RWPE1 (cell line): ENCODE results near the gene PDE8B.

ENCODE experiments used
- CTCF ChIA-PET: fragments of 350-600 bp; sonication (Branson Sonifier 250); formaldehyde crosslinking; extraction: SDS; loops from one replicate; lab custom pipeline; 2021; lab: Yijun Ruan, JAX
- POLR2A ChIA-PET: fragments of 400-600 bp; formaldehyde crosslinking; extraction: SDS; loops from one replicate; lab custom pipeline; 2020; ENCODE audit warnings: antibody characterized with exemption; ENCODE audit not compliant: low non-redundant PET; lab: Yijun Ruan, JAX
- DNase-seq: peaks from one replicate; pipeline ENCODE4 v3.0.0; 2012; ENCODE audit warnings: low spot score
- H3K27ac ChIP-seq: fragments of 450-650 bp; 2 replicates; pipeline ENCODE4 v1.5.1; 2017
- TF ChIP-seq, protein P1 (sequence below): fragments of 450-650 bp; conservative IDR thresholded peaks from 2 replicates; pipeline ENCODE4 v1.5.1; 2017; ENCODE audit warnings: low read depth, mild to moderate bottlenecking

The PDE8B gene

DNA sequence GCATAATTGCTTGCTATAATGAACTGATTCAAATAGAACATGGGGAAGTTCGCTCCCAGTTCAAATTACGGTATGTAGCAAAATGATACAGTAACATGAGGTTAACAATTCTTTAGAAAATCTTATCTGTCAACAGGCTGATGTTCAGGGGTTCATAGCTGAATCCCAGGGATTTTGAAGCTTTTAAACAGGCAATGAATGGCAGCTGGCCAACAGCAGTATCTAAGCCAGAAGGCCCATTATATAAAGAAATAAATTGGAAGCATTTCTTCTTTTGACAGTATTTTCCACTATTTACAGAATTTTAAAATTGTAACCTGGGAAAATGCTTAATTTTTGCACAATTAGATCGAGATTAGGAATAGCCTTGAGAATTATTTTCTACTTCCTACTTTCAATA, 126.8 kb downstream of the PDE8B start:
- CTCF ChIA-PET: interaction anchor here (0.6 kb wide), 1 partner anchor 712 kb away, joined by 3 read pairs; no protein-coding TSS in a partner anchor
- TF ChIP-seq, protein P1, sequence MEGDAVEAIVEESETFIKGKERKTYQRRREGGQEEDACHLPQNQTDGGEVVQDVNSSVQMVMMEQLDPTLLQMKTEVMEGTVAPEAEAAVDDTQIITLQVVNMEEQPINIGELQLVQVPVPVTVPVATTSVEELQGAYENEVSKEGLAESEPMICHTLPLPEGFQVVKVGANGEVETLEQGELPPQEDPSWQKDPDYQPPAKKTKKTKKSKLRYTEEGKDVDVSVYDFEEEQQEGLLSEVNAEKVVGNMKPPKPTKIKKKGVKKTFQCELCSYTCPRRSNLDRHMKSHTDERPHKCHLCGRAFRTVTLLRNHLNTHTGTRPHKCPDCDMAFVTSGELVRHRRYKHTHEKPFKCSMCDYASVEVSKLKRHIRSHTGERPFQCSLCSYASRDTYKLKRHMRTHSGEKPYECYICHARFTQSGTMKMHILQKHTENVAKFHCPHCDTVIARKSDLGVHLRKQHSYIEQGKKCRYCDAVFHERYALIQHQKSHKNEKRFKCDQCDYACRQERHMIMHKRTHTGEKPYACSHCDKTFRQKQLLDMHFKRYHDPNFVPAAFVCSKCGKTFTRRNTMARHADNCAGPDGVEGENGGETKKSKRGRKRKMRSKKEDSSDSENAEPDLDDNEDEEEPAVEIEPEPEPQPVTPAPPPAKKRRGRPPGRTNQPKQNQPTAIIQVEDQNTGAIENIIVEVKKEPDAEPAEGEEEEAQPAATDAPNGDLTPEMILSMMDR: no peak

DNA sequence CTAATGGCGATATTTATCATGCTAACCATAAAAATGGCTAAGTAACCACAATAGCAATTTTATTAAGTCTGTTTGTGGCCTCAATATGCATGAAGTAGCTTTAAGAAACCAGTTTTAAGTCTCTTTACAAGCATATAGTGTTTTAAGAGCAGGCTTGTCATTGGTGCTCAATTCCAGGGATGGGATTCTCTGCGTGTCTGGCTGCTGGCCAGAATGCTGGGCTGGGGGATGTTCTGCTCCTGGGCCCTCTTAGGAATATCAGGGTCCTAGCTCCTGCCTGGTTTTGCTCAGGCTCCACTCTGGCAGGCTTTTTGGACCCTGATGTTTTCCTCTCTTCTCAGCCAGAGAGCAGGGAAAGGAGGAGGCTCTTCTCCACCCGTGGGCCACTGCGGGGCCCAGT, 127.2 kb downstream of the PDE8B start:
- ChIA-PET POLR2A (no interaction called here), CTCF (interaction anchor here (0.6 kb wide), 1 partner anchor 713 kb away, joined by 3 read pairs; no protein-coding TSS in a partner anchor)

More for the DNA sequence above, 126.8 kb downstream of the PDE8B start:
- POLR2A ChIA-PET: no interaction called here
- H3K27ac ChIP-seq: no peak overlapping the region
- no peak for DNase-seq

DNA sequence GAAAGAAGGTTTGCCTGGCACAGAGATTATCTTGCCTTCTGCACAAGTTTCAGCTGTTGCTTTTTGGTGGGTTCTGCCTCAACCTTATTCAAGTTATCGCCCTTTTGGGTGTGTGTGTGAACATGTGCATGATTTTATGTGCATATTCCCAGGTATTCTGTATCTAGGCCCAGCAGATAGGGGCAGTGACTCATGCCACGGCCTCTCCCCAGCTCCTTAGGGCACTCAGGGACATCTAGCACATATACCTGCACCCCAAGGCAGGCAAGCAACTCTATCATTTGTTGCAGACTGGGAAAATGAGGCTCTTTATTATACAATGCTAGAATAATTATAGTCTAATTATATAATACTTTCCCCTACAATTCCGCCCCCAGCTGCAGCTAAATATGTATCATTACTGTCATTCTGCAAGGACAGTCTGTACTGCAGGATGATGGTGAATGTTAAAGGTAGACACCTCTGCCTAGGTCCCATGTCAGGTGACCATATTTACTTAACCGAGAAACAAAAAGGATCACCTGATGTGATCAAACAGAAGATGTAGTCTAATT, 128.9 kb downstream of the PDE8B start:
- TF ChIP-seq, protein P1: no peak
- no peak overlapping the region for H3K27ac ChIP-seq
- CTCF ChIA-PET: no interaction called here
- POLR2A ChIA-PET: no interaction called here
- no peak for DNase-seq

More for the DNA sequence above, 127.2 kb downstream of the PDE8B start:
- H3K27ac ChIP-seq: no peak overlapping the region
- TF ChIP-seq, protein P1: no peak
- DNase-seq: no peak

DNA sequence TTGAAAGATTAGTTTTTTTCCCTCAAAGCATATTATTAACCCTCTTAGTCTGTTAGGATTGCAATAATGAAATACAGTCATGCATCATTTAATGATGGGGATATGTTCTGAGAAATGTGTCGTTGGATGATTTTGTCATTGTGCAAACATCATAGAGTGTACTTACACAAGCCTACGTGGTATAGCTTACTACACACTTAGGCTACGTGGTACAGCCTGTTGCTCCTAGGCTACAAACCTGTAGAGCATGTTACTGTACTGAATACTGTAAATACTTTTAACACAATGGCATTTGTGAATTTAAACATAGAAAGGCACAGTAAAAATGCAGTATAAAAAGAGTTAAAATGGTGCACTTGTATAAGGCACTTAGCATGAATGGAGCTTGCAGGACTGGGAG, 132.7 kb downstream of the PDE8B start:
- TF ChIP-seq, protein P1: no peak
- ChIA-PET POLR2A (no interaction called here), CTCF (interaction anchor here (0.6 to 0.9 kb wide), 3 partner anchors 9 to 626 kb away, joined by 3 to 5 read pairs (median 4); no protein-coding TSS in a partner anchor)
- no peak for DNase-seq
- no peak overlapping the region for H3K27ac ChIP-seq

DNA sequence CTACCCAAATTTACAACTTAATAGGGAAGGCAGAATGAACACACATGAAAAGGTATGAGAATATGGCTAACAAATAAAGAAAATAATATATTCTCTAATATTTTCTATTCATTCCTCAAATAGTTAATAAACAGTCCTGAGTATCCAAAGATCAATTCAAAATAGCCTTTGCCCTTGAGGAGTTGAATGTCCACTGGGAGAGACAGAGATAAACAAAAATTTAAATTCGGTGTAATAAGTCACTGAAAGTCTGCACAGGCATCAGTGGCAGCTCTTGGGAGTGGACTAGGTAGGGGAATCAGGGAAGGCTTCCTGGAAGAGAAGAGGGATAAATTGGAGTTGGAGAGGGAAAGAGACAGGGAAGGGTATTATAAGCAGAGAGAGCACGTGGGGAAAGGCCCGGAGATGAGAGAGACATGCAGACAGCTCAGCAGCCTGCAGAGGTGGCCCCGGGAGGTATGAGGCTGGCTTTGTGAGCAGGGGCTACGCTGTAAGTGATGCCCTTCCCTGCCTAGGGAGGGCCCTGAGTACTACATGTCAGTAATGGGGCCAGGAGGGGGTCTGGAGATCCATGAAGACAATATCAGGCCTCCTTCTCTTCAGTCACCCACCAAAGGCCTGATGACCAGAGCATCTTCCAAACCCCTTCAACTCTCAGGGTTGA, 137.1 kb downstream of the PDE8B start:
- CTCF ChIA-PET: interaction anchor here (0.7 kb wide), 1 partner anchor 1146 kb away, joined by 5 read pairs; no protein-coding TSS in a partner anchor
- TF ChIP-seq, protein P1: no peak
- no peak overlapping the region for H3K27ac ChIP-seq
- no peak for DNase-seq
- POLR2A ChIA-PET: no interaction called here

DNA sequence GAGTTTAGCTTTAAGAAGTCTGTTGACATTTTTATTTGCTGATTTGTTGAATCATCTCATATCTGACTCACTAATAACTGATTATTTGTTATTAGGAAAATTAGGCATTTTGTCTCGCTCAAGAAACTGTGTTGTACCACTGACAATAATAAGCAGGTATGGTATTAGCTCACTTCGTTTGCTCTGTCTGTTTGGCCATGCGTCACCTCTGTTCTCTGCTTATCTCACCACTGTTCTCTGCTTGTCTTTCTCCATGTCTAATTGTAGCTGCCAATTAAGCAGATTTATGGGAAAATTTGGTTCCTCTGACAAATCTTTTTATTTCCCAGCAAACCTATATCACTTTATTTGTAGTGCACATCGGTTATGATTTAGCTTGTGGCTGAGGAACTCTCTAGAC, 142.8 kb downstream of the PDE8B start:
- ChIA-PET POLR2A (no interaction called here), CTCF (no interaction called here)
- no peak for DNase-seq
- TF ChIP-seq, protein P1: no peak
- no peak overlapping the region for H3K27ac ChIP-seq
